ENCODE data around the gene PRPF38B. TPM values are rescaled to one million over a fixed set of nuclear protein-coding genes. Genes with fewer than 3 reads are reported as not detected.

The PRPF38B gene
- total and polyA plus RNA-seq, 2 experiments from 2014 or later, result 40.5 to 86.4 TPM

Other genes with a start within 250 kb of the PRPF38B start
- not detected in 2 replicates for gene NBPF6, start 242.0 kb upstream of the PRPF38B start, total RNA-seq (2014; rRNA removed; shearing (Covaris generic))
- not detected in 2 replicates for gene NBPF6, start 242.0 kb upstream of the PRPF38B start, polyA plus RNA-seq (2016; fragmentation: Nextera tagmentation; extraction: Ambion mirVana)
- gene EEIG2, start 132.2 kb upstream of the PRPF38B start, total RNA-seq (2014; rRNA removed; shearing (Covaris generic)), result 42.5 and 44.5 TPM in 2 replicates
- 6.0 and 7.9 TPM in 2 replicates for gene EEIG2, start 132.2 kb upstream of the PRPF38B start, polyA plus RNA-seq (2016; fragmentation: Nextera tagmentation; extraction: Ambion mirVana)
- gene HENMT1, start 31.2 kb upstream of the PRPF38B start, total RNA-seq (2014; rRNA removed; shearing (Covaris generic)), result 7.0 and 9.7 TPM in 2 replicates
- gene HENMT1, start 31.2 kb upstream of the PRPF38B start, polyA plus RNA-seq (2016; fragmentation: Nextera tagmentation; extraction: Ambion mirVana), result 4.2 and 4.7 TPM in 2 replicates
- gene FNDC7, start 20.6 kb downstream of the PRPF38B start, total RNA-seq (2014; rRNA removed; shearing (Covaris generic)), result 0.28 TPM in 1 of 2 replicates, not detected in the other
- 0.06 TPM in 1 of 2 replicates, not detected in the other for gene FNDC7, start 20.6 kb downstream of the PRPF38B start, polyA plus RNA-seq (2016; fragmentation: Nextera tagmentation; extraction: Ambion mirVana)
- gene STXBP3, start 54.4 kb downstream of the PRPF38B start, total RNA-seq (2014; rRNA removed; shearing (Covaris generic)), result 34.0 and 37.4 TPM in 2 replicates
- gene STXBP3, start 54.4 kb downstream of the PRPF38B start, polyA plus RNA-seq (2016; fragmentation: Nextera tagmentation; extraction: Ambion mirVana), result 24.5 and 28.5 TPM in 2 replicates
- gene AKNAD1, start 164.8 kb downstream of the PRPF38B start, total RNA-seq (2014; rRNA removed; shearing (Covaris generic)), result not detected in 2 replicates
- not detected in 2 replicates for gene AKNAD1, start 164.8 kb downstream of the PRPF38B start, polyA plus RNA-seq (2016; fragmentation: Nextera tagmentation; extraction: Ambion mirVana)
- 11.2 and 14.1 TPM in 2 replicates for gene GPSM2, start 184.7 kb downstream of the PRPF38B start, total RNA-seq (2014; rRNA removed; shearing (Covaris generic))
- gene GPSM2, start 184.7 kb downstream of the PRPF38B start, polyA plus RNA-seq (2016; fragmentation: Nextera tagmentation; extraction: Ambion mirVana), result 5.5 and 9.8 TPM in 2 replicates